Measurements from ENCODE around the gene MBD4. TPM values are rescaled to one million over a fixed set of nuclear protein-coding genes. Genes with fewer than 3 reads are reported as not detected.

The MBD4 gene
- polyA plus RNA-seq, 12 donors: 20.8 to 41.2 (median 30.6) TPM; not detected in 1

- no peak for DNase-seq
These were observed 6.2 kb downstream of the MBD4 start for GRCh38 chr3:129433565-129433964.

GRCh38 chr3:129432671-129433070 lies 7.1 kb downstream of the MBD4 start:
- DNase-seq: no peak

- no peak for DNase-seq
These were observed 7.7 kb downstream of the MBD4 start for GRCh38 chr3:129432036-129432435.

GRCh38 chr3:129429602-129430001 lies 10.1 kb downstream of the MBD4 start:
- DNase-seq: no peak

GRCh38 chr3:129429080-129429451 lies 10.7 kb downstream of the MBD4 start:
- no peak for DNase-seq

GRCh38 chr3:129428376-129429079 lies 11.2 kb downstream of the MBD4 start, which contains the start of gene EFCAB12:
EFCAB12 (minus strand) TSS chr3:129428636; CDS start chr3:129428488, 148 bp downstream.
- peak; percentile 94 for DNase-seq

- no peak for DNase-seq
These were observed 11.8 kb downstream of the MBD4 start for GRCh38 chr3:129428007-129428375.

GRCh38 chr3:129425619-129426018 lies 14.1 kb downstream of the MBD4 start:
- no peak for DNase-seq

GRCh38 chr3:129425213-129425612 lies 14.5 kb downstream of the MBD4 start:
- no peak for DNase-seq

- DNase-seq: no peak
These were observed 15.4 kb downstream of the MBD4 start for GRCh38 chr3:129424185-129424841.

- no peak for DNase-seq
These were observed 16.9 kb downstream of the MBD4 start for GRCh38 chr3:129422897-129423296.

- no peak for DNase-seq
These were observed 17.6 kb downstream of the MBD4 start for GRCh38 chr3:129421988-129422745.

- DNase-seq: no peak
These were observed 18.4 kb downstream of the MBD4 start for GRCh38 chr3:129421236-129421883.

- no peak for DNase-seq
These were observed 20.3 kb downstream of the MBD4 start for GRCh38 chr3:129419476-129419875.

GRCh38 chr3:129418041-129418973 lies 21.4 kb downstream of the MBD4 start:
- DNase-seq: no peak

GRCh38 chr3:129417326-129417725 lies 22.4 kb downstream of the MBD4 start:
- peak; percentile 54 for DNase-seq

- no peak for DNase-seq
These were observed 23.3 kb downstream of the MBD4 start for GRCh38 chr3:129416415-129416814.

- DNase-seq: no peak
These were observed 23.9 kb downstream of the MBD4 start for GRCh38 chr3:129415830-129416229.

GRCh38 chr3:129415378-129415777 lies 24.4 kb downstream of the MBD4 start:
- DNase-seq: no peak

GRCh38 chr3:129413687-129414506 lies 25.9 kb downstream of the MBD4 start:
- no peak for DNase-seq
